HCT116 (cell line): ENCODE data around the gene DUS4L. TPM values are rescaled to one million over a fixed set of nuclear protein-coding genes. Genes with fewer than 3 reads are reported as not detected.

Experiments
- ATAC-seq: fragments of 200-7000 bp; cut with Tn5 transposase; 2 replicates; pipeline ENCODE4 v1.9.1; 2020; ENCODE audit warnings: mild to moderate bottlenecking, moderate library complexity
- BruUV-seq: library from RNA; stranded (reverse); fragments of 400-500 nt; replicated peaks from 2 replicates; lab custom pipeline; 2021; lab: Mats Ljungman, UMichigan
- CTCF ChIA-PET: fragments of 300-600 bp; sonication (Branson Sonifier 250); formaldehyde crosslinking; loops from one replicate; lab custom pipeline; 2021; ENCODE audit warnings: antibody characterized with exemption; lab: Charles Lee
- POLR2A ChIA-PET: fragments of 300-600, 350-600 bp; sonication (Branson Sonifier 250); formaldehyde crosslinking; loops from one replicate; lab custom pipeline; 2021; ENCODE audit warnings: antibody characterized with exemption; lab: Charles Lee
- RAD21 ChIA-PET, 2 experiments: fragments of 300-600 bp; sonication (Branson Sonifier 250); formaldehyde crosslinking; loops; one replicate each; lab custom pipeline; 2023; ENCODE audit warnings: low total read pairs in 2 of 2; ENCODE audit not compliant: uncharacterized antibody in 2 of 2, unreplicated experiment in 2 of 2, low non-redundant PET in 1 of 2; lab: Charles Lee
- DNase-seq: peaks from one replicate; pipeline ENCODE4 v3.0.0-alpha.2; 2010; ENCODE audit warnings: low read depth, low spot score
- H2AFZ ChIP-seq: fragments of 200-600 bp; shearing (Covaris generic), sonication (generic); 2 replicates; pipeline ENCODE4 v1.6.1; 2017; ENCODE audit warnings: low read depth, mixed run types, mixed read lengths, antibody characterized with exemption, low read length; ENCODE audit not compliant: poor library complexity, severe bottlenecking
- H3K27ac ChIP-seq: 2 replicates; pipeline ENCODE4 v1.5.1; 2012; ENCODE audit warnings: low read depth, low read length
- H3K27me3 ChIP-seq: fragments of 200-600 bp; sonication (generic); 2 replicates; pipeline ENCODE4 v1.6.1; 2016; ENCODE audit warnings: mixed run types, low read length, mixed read lengths; ENCODE audit not compliant: insufficient read depth
- H3K36me3 ChIP-seq, 2 experiments: fragments of 200-500 bp in 1 of 2; fragments of 200-600 bp in 1 of 2; sonication (Bioruptor generic) in 1 of 2; sonication (generic) in 1 of 2; 2 replicates each; pipeline versions ENCODE4 v1.5.1 to v1.6.1; 2014 to 2016; ENCODE audit warnings: low read length in 2 of 2, inconsistent platforms in 1 of 2, mixed read lengths in 1 of 2, mixed run types in 1 of 2; ENCODE audit not compliant: insufficient read depth in 2 of 2, control insufficient read depth in 1 of 2
- H3K4me1 ChIP-seq, 2 experiments: fragments of 200-600 bp in 1 of 2; sonication (generic) in 1 of 2; 2 replicates each; pipeline versions ENCODE4 v1.5.1 to v1.6.1; 2012 to 2017; ENCODE audit warnings: low read length in 2 of 2, inconsistent platforms in 1 of 2, mild to moderate bottlenecking in 1 of 2, mixed read lengths in 1 of 2, mixed run types in 1 of 2, moderate library complexity in 1 of 2; ENCODE audit not compliant: insufficient read depth in 2 of 2, control insufficient read depth in 1 of 2
- H3K4me2 ChIP-seq: fragments of 200-600 bp; sonication (generic); 2 replicates; pipeline ENCODE4 v1.6.1; 2017; ENCODE audit warnings: mixed run types, low read length, mixed read lengths
- H3K4me3 ChIP-seq, 2 experiments: fragments of 200-600 bp in 1 of 2; sonication (generic) in 1 of 2; replicated peaks in 1 of 2; 2 replicates each; pipeline ENCODE4 v1.5.1; 2011 to 2016; ENCODE audit warnings: low read length in 2 of 2, control low read depth in 1 of 2, low read depth in 1 of 2, mild to moderate bottlenecking in 1 of 2, mixed read lengths in 1 of 2, mixed run types in 1 of 2
- H3K79me2 ChIP-seq: fragments of 200-600 bp; sonication (generic); 2 replicates; pipeline ENCODE4 v1.6.1; 2017; ENCODE audit warnings: mild to moderate bottlenecking, mixed run types, low read length, moderate library complexity, mixed read lengths; ENCODE audit not compliant: insufficient read depth
- H3K9ac ChIP-seq: fragments of 200-600 bp; sonication (generic); 2 replicates; pipeline ENCODE4 v1.6.1; 2016; ENCODE audit warnings: low read length, mixed read lengths
- H3K9me2 ChIP-seq: fragments of 200-600 bp; sonication (generic), shearing (Covaris generic); 2 replicates; pipeline ENCODE4 v1.6.1; 2017; ENCODE audit warnings: mixed run types, mild to moderate bottlenecking, moderate library complexity; ENCODE audit not compliant: insufficient read depth
- H3K9me3 ChIP-seq, 2 experiments: fragments of 200-500 bp in 1 of 2; fragments of 200-600 bp in 1 of 2; sonication (Bioruptor generic) in 1 of 2; sonication (generic) in 1 of 2; 2 replicates each; pipeline ENCODE4 v1.6.1; 2014 to 2017; ENCODE audit warnings: low read length in 2 of 2, mixed read lengths in 2 of 2, inconsistent platforms in 1 of 2, low read depth in 1 of 2, mild to moderate bottlenecking in 1 of 2, mixed run types in 1 of 2, moderate library complexity in 1 of 2; ENCODE audit not compliant: control insufficient read depth in 1 of 2, insufficient read depth in 1 of 2
- H4K20me1 ChIP-seq: fragments of 200-600 bp; sonication (generic), shearing (Covaris generic); 2 replicates; pipeline ENCODE4 v1.6.1; 2017; ENCODE audit warnings: mixed run types, mild to moderate bottlenecking, moderate library complexity; ENCODE audit not compliant: insufficient read depth
- CBX3 ChIP-seq: IDR thresholded peaks from 2 replicates; pipeline ENCODE4 v1.6.1; 2012; ENCODE audit warnings: low read depth
- CEBPB ChIP-seq: IDR thresholded peaks from 2 replicates; pipeline ENCODE4 v1.6.1; 2012; ENCODE audit warnings: low read depth
- CTCF ChIP-seq, 3 experiments: fragments of 200-600 bp in 1 of 3; sonication (generic) in 1 of 3; IDR thresholded peaks in 2 of 3; conservative IDR thresholded peaks in 1 of 3; 2 replicates each; pipeline ENCODE4 v1.5.1; 2012 to 2017; ENCODE audit warnings: low read depth in 2 of 3, low read length in 2 of 3, antibody characterized with exemption in 1 of 3, borderline replicate concordance in 1 of 3, control low read depth in 1 of 3, mild to moderate bottlenecking in 1 of 3, mixed read lengths in 1 of 3, mixed run types in 1 of 3, moderate library complexity in 1 of 3; ENCODE audit not compliant: insufficient read depth in 1 of 3
- EGR1 ChIP-seq: IDR thresholded peaks from 2 replicates; pipeline ENCODE4 v1.6.1; 2012; ENCODE audit warnings: low read depth
- ELF1 ChIP-seq: IDR thresholded peaks from 2 replicates; pipeline ENCODE4 v1.6.1; 2012; ENCODE audit warnings: low read depth, borderline replicate concordance
- EZH2 ChIP-seq: fragments of 200-600 bp; sonication (generic); IDR thresholded peaks from 2 replicates; pipeline ENCODE4 v1.6.1; 2017; ENCODE audit warnings: antibody characterized with exemption, mixed run types
- EZH2phosphoT487 ChIP-seq: fragments of 200-600 bp; IDR thresholded peaks from 2 replicates; pipeline ENCODE4 v1.6.1; 2018; ENCODE audit warnings: antibody characterized with exemption, borderline replicate concordance
- POLR2A ChIP-seq: IDR thresholded peaks from 2 replicates; pipeline ENCODE4 v1.7.0; 2011; ENCODE audit warnings: borderline replicate concordance; ENCODE audit not compliant: insufficient read depth, insufficient read length; ENCODE audit errors: extremely low read depth
- POLR2AphosphoS5 ChIP-seq: IDR thresholded peaks from 2 replicates; pipeline ENCODE4 v1.6.1; 2011; ENCODE audit warnings: mild to moderate bottlenecking, low read depth, low read length, moderate library complexity
- SIN3A ChIP-seq: IDR thresholded peaks from 2 replicates; pipeline ENCODE4 v1.6.1; 2012; ENCODE audit warnings: low read depth
- SP1 ChIP-seq: IDR thresholded peaks from 2 replicates; pipeline ENCODE4 v1.6.1; 2012; ENCODE audit warnings: low read depth
- TCF7L2 ChIP-seq: IDR thresholded peaks from 2 replicates; pipeline ENCODE4 v1.7.0; 2011; ENCODE audit warnings: borderline replicate concordance, inconsistent platforms; ENCODE audit not compliant: insufficient read depth, insufficient read length; ENCODE audit errors: extremely low read depth
- YY1 ChIP-seq: IDR thresholded peaks from 2 replicates; pipeline ENCODE4 v1.6.1; 2011; ENCODE audit warnings: low read length, low read depth, moderate library complexity, mild to moderate bottlenecking; ENCODE audit not compliant: insufficient replicate concordance; ENCODE audit errors: extremely low read depth
- ZBTB33 ChIP-seq: IDR thresholded peaks from 2 replicates; pipeline ENCODE4 v1.6.1; 2011; ENCODE audit warnings: mild to moderate bottlenecking, low read length, moderate library complexity; ENCODE audit not compliant: insufficient replicate concordance; ENCODE audit errors: extremely low read depth
- ZFX ChIP-seq: fragments of 450-650 bp; IDR thresholded peaks from 2 replicates; pipeline ENCODE4 v1.6.1; 2017
- ZNF274 ChIP-seq: fragments of 200-500 bp; sonication (Bioruptor generic); IDR thresholded peaks from 2 replicates; pipeline ENCODE4 v1.6.1; 2014; ENCODE audit warnings: mild to moderate bottlenecking, low read depth, low read length, inconsistent platforms
- intact Hi-C: fragments of 100-400 bp; cut with micrococcal nuclease; formaldehyde crosslinking; loops from 2 replicates; pipeline ENCODE4 v1.10.0; 2022
- total RNA-seq: library from RNA; stranded (reverse); gene quantifications from one replicate; pipeline ENCODE4 v1.2.1, GENCODE V29; 2021; ENCODE audit not compliant: unreplicated experiment
- TF ChIP-seq, protein P1 (sequence below): IDR thresholded peaks from 2 replicates; pipeline ENCODE4 v1.6.1; 2012

Gene DUS4L
- total RNA-seq, 1 experiment from 2014 or later, result 12.6 TPM

GRCh38 chr7:107613439-107613838 is 49.7 kb downstream of the DUS4L start:
- no peaks in the 10 kb centered on the region for H3K36me3 ChIP-seq
- POLR2A ChIA-PET, result no interaction called here
- TF ChIP-seq CBX3 (no peak), TCF7L2 (no peak), EZH2 (no peak), POLR2A (no peak), CEBPB (no peak), SP1 (no peak), YY1 (no peak), ELF1 (no peak), ZNF274 (no peak), POLR2AphosphoS5 (no peak), ZFX (no peak)
- TF ChIP-seq, protein P1, sequence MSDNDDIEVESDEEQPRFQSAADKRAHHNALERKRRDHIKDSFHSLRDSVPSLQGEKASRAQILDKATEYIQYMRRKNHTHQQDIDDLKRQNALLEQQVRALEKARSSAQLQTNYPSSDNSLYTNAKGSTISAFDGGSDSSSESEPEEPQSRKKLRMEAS, result no peak
- TF ChIP-seq, all 23 proteins: peak for 0
- CTCF ChIA-PET, result no interaction called here
- no peaks in the 10 kb centered on the region for H3K4me1 ChIP-seq
- H3K4me2 ChIP-seq, result no peak overlapping the region
- no peak overlapping the region for H3K9ac ChIP-seq
- ATAC-seq (no peak), DNase-seq (no peak)
- no peak overlapping the region for H3K27ac ChIP-seq
- no peak overlapping the region for H2AFZ ChIP-seq
- RAD21 ChIA-PET, result no interaction called here
- H3K9me3 ChIP-seq, result no peaks in the 10 kb centered on the region
- H3K27me3 ChIP-seq, result no peaks in the 10 kb centered on the region
- H3K79me2 ChIP-seq, result no peaks in the 10 kb centered on the region
- no peaks in the 10 kb centered on the region for H3K9me2 ChIP-seq
- intact Hi-C loops, result no loop called here
- no TSS peak for BruUV-seq
- H4K20me1 ChIP-seq, result no peaks in the 10 kb centered on the region
- no peak overlapping the region for H3K4me3 ChIP-seq

GRCh38 chr7:107613948-107614347 is 50.2 kb downstream of the DUS4L start:
- H3K4me2 ChIP-seq, result no peak overlapping the region
- no peak for TF ChIP-seq CBX3
- no peak for TF ChIP-seq CTCF (IDR thresholded peaks at IDR 0.05 in 2 of 3, conservative IDR thresholded peaks at IDR 0.05 in 1 of 3; ENCODE audit: borderline replicate concordance in 1 of 3, insufficient read depth in 1 of 3, low read depth in 2 of 3, low read length in 2 of 3)
- no peak for TF ChIP-seq EZH2
- TF ChIP-seq CEBPB, result no peak
- TF ChIP-seq ELF1, result no peak
- no peak for TF ChIP-seq EZH2phosphoT487
- TF ChIP-seq, protein P1, result no peak
- no peak for TF ChIP-seq SIN3A
- no peak for TF ChIP-seq ZBTB33
- TF ChIP-seq EGR1, result no peak
- no peak for TF ChIP-seq ZFX
- no peak for TF ChIP-seq ZNF274

More at GRCh38 chr7:107613948-107614347, 50.2 kb downstream of the DUS4L start:
- intact Hi-C loops, result no loop called here
- Histone ChIP-seq H3K27me3 (no peaks in the 10 kb centered on the region), H3K79me2 (no peaks in the 10 kb centered on the region), H3K9me3 (no peaks in the 10 kb centered on the region), H2AFZ (no peak overlapping the region), H4K20me1 (no peaks in the 10 kb centered on the region), H3K36me3 (no peaks in the 10 kb centered on the region), H3K9ac (no peak overlapping the region), H3K4me1 (no peaks in the 10 kb centered on the region), H3K4me3 (no peak overlapping the region), H3K9me2 (no peaks in the 10 kb centered on the region), H3K27ac (no peak overlapping the region)
- RAD21 ChIA-PET, result no interaction called here
- POLR2A ChIA-PET, result no interaction called here
- no peak for ATAC-seq
- BruUV-seq, result no TSS peak
- CTCF ChIA-PET, result no interaction called here
- DNase-seq, result no peak
